NCI-H1092 (cell line): Measurements from ENCODE around the gene PUM2.

ENCODE experiments used
- DNase-seq: peaks from one replicate; lab custom pipeline; 2025; lab: John Stamatoyannopoulos, UW

The PUM2 gene

DNA sequence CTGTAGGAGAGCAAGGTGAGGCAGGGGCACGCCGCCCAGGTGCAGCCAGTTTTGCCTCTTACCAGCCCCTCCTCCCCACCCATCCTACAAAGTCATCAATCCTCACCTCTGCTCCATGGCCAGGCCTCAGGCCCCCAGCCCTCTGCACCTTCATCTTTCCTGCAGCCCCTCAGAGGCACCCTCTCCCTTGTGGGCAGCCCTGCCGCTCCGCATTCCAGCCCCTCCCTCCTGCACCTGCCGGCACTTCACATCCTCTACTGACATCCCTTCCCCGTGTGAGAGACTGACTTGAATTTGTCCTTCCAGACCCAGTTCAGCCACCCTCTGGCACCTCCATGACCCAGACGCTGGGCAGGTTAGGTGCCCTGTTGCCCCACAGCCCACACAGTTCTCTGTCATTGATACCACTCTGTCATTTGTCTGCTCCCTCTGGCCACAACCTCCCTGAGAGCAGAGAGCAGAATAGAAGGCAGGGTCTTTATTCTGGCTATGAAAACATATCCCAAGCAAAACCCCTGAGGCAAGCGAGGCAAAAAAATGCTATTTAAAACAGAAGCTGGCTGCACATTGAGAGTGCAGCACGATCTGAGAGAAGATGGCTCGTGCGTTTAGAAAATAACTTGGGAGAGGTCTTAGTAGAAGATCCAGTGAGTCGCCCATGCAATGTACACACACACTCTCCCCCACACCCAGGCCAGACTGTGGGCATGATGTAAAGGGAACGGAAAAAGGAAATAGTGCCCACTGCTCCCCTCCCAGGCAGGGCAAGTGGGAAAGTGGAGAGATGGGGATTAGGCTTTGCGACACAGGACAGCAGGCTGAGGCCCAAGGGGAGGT is 151.6 kb downstream of the PUM2 start:
- no peak for DNase-seq
